ENCODE data around the gene VAPB.

The VAPB gene

DNA sequence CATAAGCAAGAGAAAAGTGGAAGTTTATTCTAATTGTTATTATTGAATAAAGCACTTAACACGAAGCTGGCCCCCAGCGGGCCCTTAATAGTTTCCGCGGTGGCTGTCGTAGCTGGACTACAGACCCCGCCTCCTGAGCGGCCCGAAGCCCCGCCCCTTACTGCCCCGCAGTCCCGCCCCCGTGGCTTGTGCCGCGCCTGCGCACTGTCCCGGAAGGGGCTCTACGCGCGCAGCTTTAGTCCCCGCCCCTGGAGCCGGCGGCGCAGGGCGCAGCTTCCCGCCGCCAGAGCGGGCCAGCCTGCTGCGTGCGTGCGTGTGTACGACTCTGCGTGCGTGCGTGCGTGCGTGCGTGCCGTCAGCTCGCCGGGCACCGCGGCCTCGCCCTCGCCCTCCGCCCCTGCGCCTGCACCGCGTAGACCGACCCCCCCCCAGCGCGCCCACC lies at the start of gene VAPB:
Gene VAPB (plus strand): TSS at position 348 of the 442 bp plus-strand sequence. CDS start 231 bp downstream, outside the sequence.
- Histone ChIP-seq H3K27ac (ENCODE audit: low read length) (no peak within 1 kb of the TSS), H3K4me1 (ENCODE audit: control insufficient read depth, insufficient read depth, low read length) (peaks cover 2% of the 10 kb centered on the region; the same call in 1 of the 2 replicates), H3K27me3 (ENCODE audit: control insufficient read depth, insufficient read depth, low read length) (no peaks in the 10 kb centered on the region), H3K36me3 (ENCODE audit: control insufficient read depth, insufficient read depth, low read length) (no peaks in the 10 kb centered on the region), H3K9me3 (ENCODE audit: control insufficient read depth, insufficient read depth, low read length) (no peaks in the 10 kb centered on the region), H3K4me3 (ENCODE audit: low read length) (peak within 1 kb of the TSS; percentile 67; the same call in 1 of the 2 replicates)
- WGBS (ENCODE audit: insufficient coverage, insufficient read length): no CpG with 5 or more reads among the region's 51 CpGs
- DNase-seq (ENCODE audit: low read depth, low spot score): peak; percentile 76

DNA sequence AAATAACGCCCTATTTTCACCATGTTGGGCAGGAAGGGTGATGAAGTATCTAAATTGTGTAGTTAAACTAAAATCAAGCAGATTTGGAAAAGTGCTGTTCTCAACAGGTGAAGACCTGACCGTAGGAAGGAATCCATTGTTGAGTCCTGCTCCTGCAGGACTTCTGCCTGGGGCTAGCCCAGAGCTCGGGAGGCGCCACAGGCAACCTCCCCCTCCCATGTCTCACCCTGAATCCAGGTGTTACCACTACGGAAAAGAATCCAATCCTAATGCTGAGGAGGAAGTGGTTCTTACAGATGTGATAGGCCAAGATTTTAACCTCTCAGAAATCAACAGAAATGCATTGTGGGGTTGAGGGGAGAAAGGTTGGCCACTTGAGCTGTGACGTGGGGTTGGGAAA lies 49.3 kb upstream of the VAPB start:
- no CpG with 5 or more reads among the region's 6 CpGs for WGBS (ENCODE audit: insufficient coverage, insufficient read length)
- DNase-seq (ENCODE audit: low read depth, low spot score): no peak
- Histone ChIP-seq H3K4me1 (ENCODE audit: control insufficient read depth, insufficient read depth, low read length) (peaks cover 2% of the 10 kb centered on the region; the same call in 1 of the 2 replicates), H3K4me3 (ENCODE audit: low read length) (no peak overlapping the region), H3K27me3 (ENCODE audit: control insufficient read depth, insufficient read depth, low read length) (no peaks in the 10 kb centered on the region), H3K27ac (ENCODE audit: low read length) (no peak overlapping the region), H3K36me3 (ENCODE audit: control insufficient read depth, insufficient read depth, low read length) (no peaks in the 10 kb centered on the region), H3K9me3 (ENCODE audit: control insufficient read depth, insufficient read depth, low read length) (no peaks in the 10 kb centered on the region)

DNA sequence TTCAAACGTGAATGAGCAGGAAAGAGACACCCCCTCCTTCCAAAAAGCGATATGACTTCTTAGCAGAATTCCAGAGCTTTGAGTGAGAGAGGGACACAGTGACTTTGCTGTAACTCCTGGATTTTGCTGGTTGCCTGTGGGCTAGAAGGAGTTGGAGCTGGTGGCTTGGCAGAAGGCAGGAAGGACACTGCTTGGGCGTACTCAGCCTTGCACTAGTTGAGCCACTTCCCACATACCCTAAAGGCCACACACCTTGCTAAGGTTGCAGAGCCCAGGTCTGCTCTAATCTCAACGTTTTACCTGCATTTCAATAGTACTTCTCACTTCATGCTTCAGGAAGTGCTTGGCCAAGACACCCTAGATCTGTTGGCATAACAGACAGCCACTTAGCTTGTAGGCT lies 48.9 kb upstream of the VAPB start:
- Histone ChIP-seq H3K9me3 (ENCODE audit: control insufficient read depth, insufficient read depth, low read length) (no peaks in the 10 kb centered on the region), H3K4me1 (ENCODE audit: control insufficient read depth, insufficient read depth, low read length) (peaks cover 2% of the 10 kb centered on the region; the same call in 1 of the 2 replicates), H3K27ac (ENCODE audit: low read length) (no peak overlapping the region), H3K36me3 (ENCODE audit: control insufficient read depth, insufficient read depth, low read length) (no peaks in the 10 kb centered on the region), H3K27me3 (ENCODE audit: control insufficient read depth, insufficient read depth, low read length) (no peaks in the 10 kb centered on the region), H3K4me3 (ENCODE audit: low read length) (no peak overlapping the region; the same call in 1 of the 2 replicates)
- WGBS (ENCODE audit: insufficient coverage, insufficient read length): no CpG with 5 or more reads among the region's 4 CpGs
- DNase-seq (ENCODE audit: low read depth, low spot score): no peak

GRCh38 chr20:58340853-58341252 lies 48.2 kb upstream of the VAPB start:
- H3K4me3 ChIP-seq (ENCODE audit: low read length): no peak overlapping the region
- DNase-seq (ENCODE audit: low read depth, low spot score): no peak

GRCh38 chr20:58342104-58342945 lies 46.7 kb upstream of the VAPB start:
- Histone ChIP-seq H3K36me3 (ENCODE audit: control insufficient read depth, insufficient read depth, low read length) (no peaks in the 10 kb centered on the region), H3K9me3 (ENCODE audit: control insufficient read depth, insufficient read depth, low read length) (no peaks in the 10 kb centered on the region), H3K27me3 (ENCODE audit: control insufficient read depth, insufficient read depth, low read length) (no peaks in the 10 kb centered on the region), H3K4me1 (ENCODE audit: control insufficient read depth, insufficient read depth, low read length) (peaks cover 2% of the 10 kb centered on the region; the same call in 1 of the 2 replicates), H3K4me3 (ENCODE audit: low read length) (no peak overlapping the region), H3K27ac (ENCODE audit: low read length) (no peak overlapping the region)
- DNase-seq (ENCODE audit: low read depth, low spot score): no peak
- no CpG with 5 or more reads among the region's 3 CpGs for WGBS (ENCODE audit: insufficient coverage, insufficient read length)

More at GRCh38 chr20:58340853-58341252, 48.2 kb upstream of the VAPB start:
- Histone ChIP-seq H3K27me3 (ENCODE audit: control insufficient read depth, insufficient read depth, low read length) (no peaks in the 10 kb centered on the region), H3K9me3 (ENCODE audit: control insufficient read depth, insufficient read depth, low read length) (no peaks in the 10 kb centered on the region), H3K36me3 (ENCODE audit: control insufficient read depth, insufficient read depth, low read length) (no peaks in the 10 kb centered on the region), H3K4me1 (ENCODE audit: control insufficient read depth, insufficient read depth, low read length) (peaks cover 2% of the 10 kb centered on the region; the same call in 1 of the 2 replicates), H3K27ac (ENCODE audit: low read length) (no peak overlapping the region)
- WGBS (ENCODE audit: insufficient coverage, insufficient read length): no CpG with 5 or more reads among the region's 2 CpGs

GRCh38 chr20:58344741-58345140 lies 44.3 kb upstream of the VAPB start:
- DNase-seq (ENCODE audit: low read depth, low spot score): no peak
- WGBS (ENCODE audit: insufficient coverage, insufficient read length): no CpG with 5 or more reads among the region's 4 CpGs
- no peak overlapping the region for H3K4me3 ChIP-seq (ENCODE audit: low read length)
- H3K27ac ChIP-seq (ENCODE audit: low read length): no peak overlapping the region
- H3K4me1 ChIP-seq (ENCODE audit: control insufficient read depth, insufficient read depth, low read length): peaks cover 2% of the 10 kb centered on the region; the same call in 1 of the 2 replicates
- no peaks in the 10 kb centered on the region for H3K9me3 ChIP-seq (ENCODE audit: control insufficient read depth, insufficient read depth, low read length)
- no peaks in the 10 kb centered on the region for H3K36me3 ChIP-seq (ENCODE audit: control insufficient read depth, insufficient read depth, low read length)
- no peaks in the 10 kb centered on the region for H3K27me3 ChIP-seq (ENCODE audit: control insufficient read depth, insufficient read depth, low read length)

DNA sequence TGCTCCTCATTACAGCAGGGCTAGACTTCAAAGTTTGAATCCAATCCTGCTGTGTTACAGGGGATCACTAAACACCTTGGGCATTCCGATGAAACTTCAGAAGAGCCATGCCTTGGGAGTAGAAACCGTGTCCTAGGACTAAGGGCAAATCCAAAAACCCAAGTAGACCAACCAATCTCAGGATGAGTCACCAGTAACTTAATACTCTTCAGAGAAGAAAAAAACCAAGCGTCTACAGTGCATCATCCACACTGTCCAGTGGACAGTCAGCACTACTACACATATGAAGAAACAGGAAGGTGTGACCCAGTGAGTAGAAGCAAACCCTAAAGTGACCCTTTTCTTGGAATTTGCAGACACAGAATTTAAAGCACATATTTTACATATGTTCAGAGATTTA lies 39.5 kb upstream of the VAPB start:
- Histone ChIP-seq H3K27ac (ENCODE audit: low read length) (no peak overlapping the region), H3K4me1 (ENCODE audit: control insufficient read depth, insufficient read depth, low read length) (no peaks in the 10 kb centered on the region), H3K4me3 (ENCODE audit: low read length) (no peak overlapping the region), H3K36me3 (ENCODE audit: control insufficient read depth, insufficient read depth, low read length) (no peaks in the 10 kb centered on the region; the same call in 1 of the 2 replicates), H3K27me3 (ENCODE audit: control insufficient read depth, insufficient read depth, low read length) (no peaks in the 10 kb centered on the region), H3K9me3 (ENCODE audit: control insufficient read depth, insufficient read depth, low read length) (no peaks in the 10 kb centered on the region)
- DNase-seq (ENCODE audit: low read depth, low spot score): no peak
- no CpG with 5 or more reads among the region's 3 CpGs for WGBS (ENCODE audit: insufficient coverage, insufficient read length)

GRCh38 chr20:58352468-58352867 lies 36.6 kb upstream of the VAPB start:
- H3K4me3 ChIP-seq (ENCODE audit: low read length): no peak overlapping the region
- no CpG with 5 or more reads among the region's 2 CpGs for WGBS (ENCODE audit: insufficient coverage, insufficient read length)
- H3K27me3 ChIP-seq (ENCODE audit: control insufficient read depth, insufficient read depth, low read length): no peaks in the 10 kb centered on the region
- no peak for DNase-seq (ENCODE audit: low read depth, low spot score)
- no peaks in the 10 kb centered on the region for H3K4me1 ChIP-seq (ENCODE audit: control insufficient read depth, insufficient read depth, low read length)
- H3K27ac ChIP-seq (ENCODE audit: low read length): no peak overlapping the region
- H3K9me3 ChIP-seq (ENCODE audit: control insufficient read depth, insufficient read depth, low read length): no peaks in the 10 kb centered on the region
- no peaks in the 10 kb centered on the region; the same call in 1 of the 2 replicates for H3K36me3 ChIP-seq (ENCODE audit: control insufficient read depth, insufficient read depth, low read length)

- no peak overlapping the region for H3K27ac ChIP-seq (ENCODE audit: low read length)
- no peaks in the 10 kb centered on the region; the same call in 1 of the 2 replicates for H3K36me3 ChIP-seq (ENCODE audit: control insufficient read depth, insufficient read depth, low read length)
- no peak for DNase-seq (ENCODE audit: low read depth, low spot score)
- H3K9me3 ChIP-seq (ENCODE audit: control insufficient read depth, insufficient read depth, low read length): no peaks in the 10 kb centered on the region
- no peaks in the 10 kb centered on the region for H3K4me1 ChIP-seq (ENCODE audit: control insufficient read depth, insufficient read depth, low read length)
- no peak overlapping the region for H3K4me3 ChIP-seq (ENCODE audit: low read length)
- no peaks in the 10 kb centered on the region for H3K27me3 ChIP-seq (ENCODE audit: control insufficient read depth, insufficient read depth, low read length)
- WGBS (ENCODE audit: insufficient coverage, insufficient read length): no CpG with 5 or more reads among the region's 8 CpGs
Measured at GRCh38 chr20:58359441-58359840, 29.6 kb upstream of the VAPB start.

DNA sequence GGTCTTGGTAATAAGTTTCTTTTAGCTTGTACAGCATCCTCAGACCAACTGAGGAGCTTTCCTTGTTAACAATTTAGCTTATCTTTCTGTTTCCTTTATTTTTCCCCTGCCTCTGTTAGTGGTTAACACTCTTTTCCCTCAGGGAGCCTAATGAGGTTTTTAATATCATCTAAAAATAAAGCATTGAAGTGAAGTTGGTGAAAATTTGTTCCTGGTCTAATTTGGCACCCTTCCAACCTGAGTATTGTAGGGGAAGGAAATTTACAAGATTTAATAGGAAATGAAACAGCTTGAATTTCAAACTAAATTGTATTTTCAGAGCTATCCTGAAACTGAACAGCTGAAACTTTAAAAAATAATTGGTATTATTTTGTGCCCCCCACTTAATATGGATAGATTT lies 28.1 kb upstream of the VAPB start:
- H3K4me1 ChIP-seq (ENCODE audit: control insufficient read depth, insufficient read depth, low read length): no peaks in the 10 kb centered on the region
- no peak for DNase-seq (ENCODE audit: low read depth, low spot score)

More for the DNA sequence above, 28.1 kb upstream of the VAPB start:
- no peaks in the 10 kb centered on the region; the same call in 1 of the 2 replicates for H3K36me3 ChIP-seq (ENCODE audit: control insufficient read depth, insufficient read depth, low read length)
- H3K27ac ChIP-seq (ENCODE audit: low read length): no peak overlapping the region
- H3K27me3 ChIP-seq (ENCODE audit: control insufficient read depth, insufficient read depth, low read length): no peaks in the 10 kb centered on the region
- no peaks in the 10 kb centered on the region for H3K9me3 ChIP-seq (ENCODE audit: control insufficient read depth, insufficient read depth, low read length)
- H3K4me3 ChIP-seq (ENCODE audit: low read length): no peak overlapping the region

Data from iPS DF 6.9 (cell line).